ENCODE results near the gene SCNN1A.

DNA sequence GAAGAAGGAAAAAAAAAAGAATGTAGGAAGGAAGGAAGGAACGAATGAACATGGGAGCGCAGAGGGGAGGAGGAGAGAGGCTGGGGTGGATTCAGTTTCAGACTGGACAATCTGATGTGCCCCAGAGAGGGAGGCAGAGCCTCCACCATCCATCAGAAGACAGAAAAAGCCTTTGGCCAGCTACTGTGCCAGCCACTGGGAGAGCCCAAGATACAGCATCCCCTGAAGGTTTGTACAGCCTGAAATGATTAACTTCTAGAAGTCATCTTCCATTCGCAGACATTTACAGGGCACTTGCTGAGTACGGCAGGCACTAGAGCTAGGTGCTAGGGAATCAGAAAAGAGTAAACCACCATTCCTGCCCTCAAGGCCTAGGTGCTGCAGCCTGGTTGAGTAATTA is 55.9 kb downstream of the SCNN1A start:
- TF ChIP-seq, protein P1, sequence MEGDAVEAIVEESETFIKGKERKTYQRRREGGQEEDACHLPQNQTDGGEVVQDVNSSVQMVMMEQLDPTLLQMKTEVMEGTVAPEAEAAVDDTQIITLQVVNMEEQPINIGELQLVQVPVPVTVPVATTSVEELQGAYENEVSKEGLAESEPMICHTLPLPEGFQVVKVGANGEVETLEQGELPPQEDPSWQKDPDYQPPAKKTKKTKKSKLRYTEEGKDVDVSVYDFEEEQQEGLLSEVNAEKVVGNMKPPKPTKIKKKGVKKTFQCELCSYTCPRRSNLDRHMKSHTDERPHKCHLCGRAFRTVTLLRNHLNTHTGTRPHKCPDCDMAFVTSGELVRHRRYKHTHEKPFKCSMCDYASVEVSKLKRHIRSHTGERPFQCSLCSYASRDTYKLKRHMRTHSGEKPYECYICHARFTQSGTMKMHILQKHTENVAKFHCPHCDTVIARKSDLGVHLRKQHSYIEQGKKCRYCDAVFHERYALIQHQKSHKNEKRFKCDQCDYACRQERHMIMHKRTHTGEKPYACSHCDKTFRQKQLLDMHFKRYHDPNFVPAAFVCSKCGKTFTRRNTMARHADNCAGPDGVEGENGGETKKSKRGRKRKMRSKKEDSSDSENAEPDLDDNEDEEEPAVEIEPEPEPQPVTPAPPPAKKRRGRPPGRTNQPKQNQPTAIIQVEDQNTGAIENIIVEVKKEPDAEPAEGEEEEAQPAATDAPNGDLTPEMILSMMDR (IDR thresholded peaks at IDR 0.05), result no peak
- TF ChIP-seq POLR2A (IDR thresholded peaks at IDR 0.05), result no peak
